GM04503 (cell line): ENCODE measurements around the gene ETV3L.
A peak's percentile ranks its signal among the peaks of the same experiment; 100 is the strongest.

Source experiments
- DNase-seq: peaks from one replicate; pipeline ENCODE4 v3.0.0-alpha.2; 2012; ENCODE audit warnings: low read depth

ETV3L gene

DNA sequence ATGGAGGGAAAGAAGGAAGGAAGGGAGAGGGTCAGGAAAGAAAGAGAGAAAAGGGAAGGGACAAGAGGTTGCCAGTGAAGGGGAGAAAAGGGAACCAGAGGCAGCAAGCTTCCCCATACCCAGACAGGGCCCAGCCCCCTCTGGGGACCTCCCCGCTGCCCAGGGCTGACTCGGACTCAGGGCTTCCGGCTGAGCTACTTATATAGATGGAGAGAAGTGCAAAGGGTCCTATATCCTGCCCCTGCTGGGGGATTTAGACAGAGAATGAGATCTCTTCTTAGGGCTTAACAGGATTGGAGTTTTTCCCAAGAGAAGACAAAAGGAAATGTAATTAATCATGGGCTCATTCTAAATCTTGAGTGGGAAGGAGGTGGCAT lies at the start of gene ETV3L:
TSS of gene ETV3L (minus strand) at position 176 of the 377 bp plus-strand sequence. CDS start 285 bp downstream, outside the sequence.
- DNase-seq: no peak

GRCh38 chr1:157147906-157148700 lies 48.5 kb upstream of the ETV3L start:
- no peak for DNase-seq

DNA sequence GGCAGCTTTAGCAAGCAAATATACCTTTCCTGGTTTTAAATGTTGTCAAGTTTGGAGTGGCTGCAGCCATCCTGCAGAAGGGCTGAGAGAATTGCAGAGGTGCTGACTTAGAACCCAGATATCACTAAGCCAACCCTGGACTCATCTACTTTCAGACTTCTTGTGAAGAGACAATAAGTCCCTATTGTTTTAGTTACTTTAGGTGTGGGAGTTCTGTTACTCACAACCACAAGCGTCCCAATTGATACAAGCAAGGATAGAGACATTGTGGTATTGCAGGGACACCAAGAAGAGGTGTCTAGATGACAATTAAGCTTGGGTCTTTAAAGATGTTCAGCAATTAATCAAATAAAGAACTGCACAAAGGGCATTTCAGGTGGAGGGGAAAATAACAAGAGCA lies 47.4 kb upstream of the ETV3L start:
- no peak for DNase-seq

GRCh38 chr1:157146244-157146643 lies 46.6 kb upstream of the ETV3L start:
- no peak for DNase-seq

DNA sequence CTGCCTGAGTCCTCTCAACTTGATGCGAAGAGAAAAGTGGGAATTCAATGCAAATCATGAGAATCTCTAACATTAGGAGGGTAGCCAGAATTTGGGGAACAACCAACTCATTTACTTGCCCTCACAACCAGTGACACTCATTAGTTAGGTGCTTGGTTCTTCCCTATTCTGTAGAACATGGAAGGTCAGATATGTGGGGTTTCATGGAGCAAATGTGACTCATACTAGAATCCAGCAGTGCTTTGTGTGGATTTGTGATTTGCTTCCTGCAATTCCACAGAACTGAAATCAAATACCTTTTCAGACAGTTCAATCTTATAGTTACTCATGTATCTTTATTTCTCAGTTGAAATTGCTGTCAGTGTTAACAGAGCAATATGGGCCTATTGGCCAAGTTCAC lies 45.5 kb upstream of the ETV3L start:
- DNase-seq: no peak

DNA sequence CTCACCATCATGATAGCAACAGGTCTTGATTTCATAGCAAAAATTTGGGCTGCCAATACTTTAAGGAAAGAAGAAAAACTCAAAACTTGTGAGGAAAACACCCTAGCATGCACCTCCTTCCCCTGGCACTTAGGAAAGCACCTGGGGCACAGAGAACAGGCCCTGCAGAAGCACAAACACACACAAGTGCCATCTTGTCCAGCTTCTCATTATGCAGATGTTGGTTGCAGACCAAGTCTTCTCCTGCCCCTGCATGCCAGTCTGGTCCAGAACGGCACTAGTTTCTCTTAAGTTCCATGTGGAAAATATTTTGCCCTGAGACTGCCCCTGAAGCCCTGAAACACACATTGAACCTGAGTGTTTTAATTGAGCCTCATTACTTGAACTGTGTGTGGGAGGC lies 44.9 kb upstream of the ETV3L start:
- DNase-seq: no peak

DNA sequence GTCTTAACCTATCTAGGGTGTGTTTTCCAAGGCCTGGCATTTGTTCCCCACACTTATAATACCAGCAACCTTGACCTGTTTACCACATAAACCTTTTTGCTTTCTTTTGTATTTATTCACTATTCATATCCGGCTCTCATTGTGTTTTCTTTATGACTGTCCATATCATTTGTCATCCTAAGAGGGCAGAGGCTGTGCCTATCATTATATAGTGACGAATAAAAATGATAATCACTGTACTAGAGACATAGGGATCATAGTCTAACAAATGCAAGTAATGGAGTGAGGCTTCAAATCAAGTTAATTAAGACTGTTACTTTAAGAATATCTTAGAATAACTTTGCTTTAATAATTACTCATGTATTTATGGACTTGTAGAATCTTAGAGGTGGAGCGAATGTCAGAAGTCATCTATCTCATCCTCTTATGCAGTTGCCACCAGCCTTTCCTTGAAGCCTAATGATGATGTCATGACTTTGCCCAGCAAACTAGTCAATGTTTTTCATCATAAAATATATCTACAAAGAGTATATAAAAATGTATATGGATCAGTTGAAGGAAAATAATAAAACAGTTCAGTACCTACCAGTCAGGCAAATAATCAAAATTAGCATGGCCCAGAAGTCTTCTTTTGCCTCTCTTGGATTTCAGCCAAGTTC lies 43.3 kb upstream of the ETV3L start:
- DNase-seq: no peak

DNA sequence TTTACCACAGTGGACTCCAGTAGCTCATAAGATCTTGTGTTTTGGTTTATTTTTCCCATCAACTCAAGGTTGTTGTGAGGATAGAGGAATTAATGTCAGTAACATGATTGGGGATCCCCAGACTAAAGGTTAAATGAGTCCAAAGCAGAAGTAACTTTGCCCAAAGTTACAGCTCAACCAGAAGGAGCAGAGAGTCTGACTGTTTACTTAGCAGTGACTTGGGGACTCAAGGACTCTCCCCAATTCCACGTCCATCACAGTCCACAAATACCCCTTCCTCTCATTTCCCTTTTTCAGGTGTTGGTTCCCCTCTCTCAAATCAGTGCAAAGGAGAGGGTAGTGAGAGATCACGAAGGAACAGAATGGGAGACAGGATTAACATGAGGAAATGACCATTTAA lies 42.6 kb upstream of the ETV3L start:
- DNase-seq: no peak

- DNase-seq: no peak
Observed at GRCh38 chr1:157141212-157141855, 41.7 kb upstream of the ETV3L start.

GRCh38 chr1:157140063-157140588 lies 40.5 kb upstream of the ETV3L start:
- no peak for DNase-seq

GRCh38 chr1:157139052-157139715 lies 39.6 kb upstream of the ETV3L start:
- DNase-seq: no peak

DNA sequence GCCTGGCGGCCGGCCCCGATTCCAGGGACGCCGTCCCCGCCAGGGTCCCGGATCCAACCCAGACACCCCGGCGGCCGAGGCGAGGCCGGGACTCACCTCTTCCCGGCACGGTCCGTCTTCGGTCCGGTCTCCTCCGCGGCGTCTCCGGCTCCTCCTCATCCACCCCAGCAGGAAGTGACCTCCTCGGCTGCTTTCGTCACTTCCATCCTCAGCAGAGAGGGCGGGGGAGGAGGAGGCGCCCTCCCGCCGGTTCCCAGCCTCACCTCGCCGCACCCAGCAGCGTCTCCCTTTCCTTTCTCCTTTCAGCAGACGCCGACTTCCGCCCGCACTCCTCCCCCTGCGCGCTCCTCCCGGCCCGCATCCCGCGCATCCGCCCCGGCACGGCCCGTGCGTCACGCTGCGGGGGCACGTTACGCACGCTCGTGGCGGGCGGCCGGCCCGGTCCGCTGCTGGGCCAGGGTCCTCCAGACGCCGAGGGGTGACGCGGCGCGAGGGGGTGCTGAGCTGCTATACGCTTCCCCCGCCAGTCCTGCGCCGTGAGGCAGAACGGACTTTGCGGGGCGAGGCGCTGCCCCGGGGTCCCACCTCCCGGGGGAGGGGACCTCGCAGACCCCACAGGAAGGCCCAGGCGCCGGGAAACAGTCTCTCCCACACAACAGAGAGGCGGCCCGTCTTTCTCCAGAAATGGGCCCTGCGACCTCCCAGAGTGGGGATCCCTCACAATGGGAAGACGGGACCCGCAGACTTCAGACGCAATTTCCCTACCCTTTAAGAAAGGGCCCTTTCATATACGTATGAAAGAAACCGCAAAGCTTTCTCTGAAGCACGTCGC lies 38.8 kb upstream of the ETV3L start, which contains the start of gene ETV3:
TSS of gene ETV3 (minus strand) at position 176 of the 832 bp plus-strand sequence. CDS start 2,043 bp downstream, outside the sequence.
- DNase-seq: peak; percentile 61

DNA sequence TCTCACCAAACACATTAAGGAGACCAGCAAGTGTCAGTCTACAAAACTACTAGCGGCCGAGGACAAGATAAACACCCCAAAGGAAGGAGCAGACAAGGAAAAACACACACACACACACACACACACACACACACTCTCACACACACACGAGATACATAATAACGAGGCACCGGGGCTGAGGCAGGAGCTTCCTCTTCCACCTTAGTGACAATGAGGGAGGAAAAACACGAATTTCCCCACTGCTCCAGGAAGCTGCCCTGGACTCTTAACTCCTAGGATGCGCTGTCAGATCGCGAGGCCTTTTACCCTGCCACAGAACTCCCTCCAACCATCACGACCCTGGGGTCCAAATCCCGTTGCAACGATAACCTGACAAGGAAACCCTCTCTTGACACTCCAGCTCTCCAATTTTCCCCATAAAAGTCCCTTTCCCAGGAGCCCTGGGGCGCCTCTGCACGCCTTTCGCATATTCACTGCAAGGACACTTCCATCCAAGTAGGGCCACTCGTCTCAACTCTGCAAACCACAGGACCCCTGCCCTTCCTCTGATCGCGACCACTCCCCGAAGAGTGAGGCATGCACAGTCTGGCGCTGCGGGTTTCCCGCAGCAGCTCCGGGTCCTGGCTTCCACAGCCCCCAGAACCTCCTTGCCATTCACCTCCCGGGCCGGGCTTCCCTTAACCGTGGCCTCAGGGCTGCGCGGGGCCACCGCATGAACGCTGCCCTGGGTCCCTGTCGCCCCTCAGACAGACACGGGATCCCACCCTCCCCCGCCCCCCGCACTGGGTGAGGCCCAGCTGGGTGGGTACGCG lies 38.0 kb upstream of the ETV3L start:
- DNase-seq: no peak

- no peak for DNase-seq
Observed at GRCh38 chr1:157137046-157137407, 37.4 kb upstream of the ETV3L start.

DNA sequence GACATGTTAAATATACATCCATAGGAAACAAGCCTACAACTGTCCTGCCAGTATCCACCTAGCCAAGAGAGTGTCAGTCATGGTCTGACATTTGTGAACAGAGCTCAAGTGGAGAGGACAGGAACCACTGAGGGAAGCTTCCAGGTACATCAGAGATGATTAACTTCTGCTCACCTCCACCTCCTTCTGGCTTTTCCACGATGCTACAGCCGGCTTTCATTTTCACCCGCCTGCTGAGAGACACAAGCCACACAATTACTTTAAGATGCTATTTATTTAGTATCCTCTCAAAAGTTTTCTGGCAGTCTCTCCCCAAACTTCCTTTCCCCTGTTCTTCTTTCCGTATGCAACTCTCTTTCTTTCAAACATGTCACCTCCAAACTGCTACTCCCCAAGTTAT lies 36.5 kb upstream of the ETV3L start:
- DNase-seq: no peak

DNA sequence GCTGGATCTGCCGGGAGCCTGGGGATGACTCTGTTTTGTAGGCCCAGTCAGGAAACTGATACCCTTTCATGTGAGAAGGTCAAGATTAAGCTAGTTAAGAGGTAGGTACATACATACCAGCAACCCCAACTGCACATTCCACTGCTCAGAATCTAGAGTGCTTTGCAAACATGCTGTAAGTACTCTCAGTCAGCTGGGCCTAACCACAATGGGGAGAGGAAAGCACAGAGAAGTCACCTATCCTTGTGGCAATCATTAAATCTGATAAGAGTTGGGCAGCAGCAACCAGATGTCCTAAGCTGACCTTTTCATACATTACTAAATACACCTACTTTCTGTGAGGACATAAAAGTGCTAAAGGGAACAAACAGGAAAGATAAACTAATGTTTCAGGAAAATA lies 36.0 kb upstream of the ETV3L start:
- DNase-seq: no peak

GRCh38 chr1:157135070-157135469 lies 35.5 kb upstream of the ETV3L start:
- no peak for DNase-seq

GRCh38 chr1:157134442-157134841 lies 34.8 kb upstream of the ETV3L start:
- DNase-seq: no peak

- no peak for DNase-seq
Observed at GRCh38 chr1:157133426-157133825, 33.8 kb upstream of the ETV3L start.

- no peak for DNase-seq
Observed at GRCh38 chr1:157132616-157133167, 33.1 kb upstream of the ETV3L start.
